Measurements from ENCODE around the gene EPS15.
"Not testable (repeated sequence)": the region's sequence is repeated elsewhere in the genome, so short reads cannot be mapped to it uniquely, and the experiment has no call there.

The EPS15 gene

DNA sequence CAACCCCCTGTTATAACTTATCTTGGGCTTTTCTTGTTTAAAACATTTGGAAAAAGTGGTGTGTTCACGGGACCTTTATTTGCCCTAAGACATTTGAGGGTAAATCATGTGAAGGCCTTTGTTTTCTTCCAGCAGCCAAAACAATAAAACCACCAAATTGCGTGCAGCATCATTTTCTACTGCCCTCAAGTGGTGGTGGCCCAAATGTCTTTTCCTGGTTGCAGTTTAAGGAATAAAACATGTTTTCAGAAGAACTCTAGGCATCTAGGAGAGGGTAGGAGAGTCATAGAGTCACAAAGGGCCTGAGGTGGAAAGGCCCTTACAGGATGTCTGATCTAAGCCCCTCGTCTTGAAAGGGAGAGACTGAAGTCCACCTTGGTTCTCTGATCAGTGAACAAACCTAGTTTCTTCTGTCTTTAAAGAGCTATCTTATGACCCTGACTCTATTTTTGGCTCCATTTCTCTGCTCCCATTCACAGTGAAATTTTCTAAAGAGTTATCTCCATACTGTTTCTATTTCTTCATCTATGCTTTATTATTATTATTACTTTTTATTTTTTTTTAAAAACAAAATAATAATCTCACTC, 16.0 kb upstream of the EPS15 start:
- no peaks in the 10 kb centered on the region for H3K9me3 Mint-ChIP-seq
- peaks cover 4% of the 10 kb centered on the region for H3K4me1 Mint-ChIP-seq
- no peaks in the 10 kb centered on the region for H3K36me3 Mint-ChIP-seq (ENCODE audit: insufficient read depth)
- no peaks in the 10 kb centered on the region for H3K27me3 Mint-ChIP-seq
- ATAC-seq (replicated peaks; ENCODE audit: extremely low read depth, poor library complexity, severe bottlenecking) (peak; percentile 43), DNase-seq (ENCODE audit: low spot score in 2 of 2) (peak; percentile 21 to 43)
- peak overlapping the region; percentile 19 for H3K27ac Mint-ChIP-seq (ENCODE audit: low read depth)
- H3K4me3 Mint-ChIP-seq: no peak overlapping the region

DNA sequence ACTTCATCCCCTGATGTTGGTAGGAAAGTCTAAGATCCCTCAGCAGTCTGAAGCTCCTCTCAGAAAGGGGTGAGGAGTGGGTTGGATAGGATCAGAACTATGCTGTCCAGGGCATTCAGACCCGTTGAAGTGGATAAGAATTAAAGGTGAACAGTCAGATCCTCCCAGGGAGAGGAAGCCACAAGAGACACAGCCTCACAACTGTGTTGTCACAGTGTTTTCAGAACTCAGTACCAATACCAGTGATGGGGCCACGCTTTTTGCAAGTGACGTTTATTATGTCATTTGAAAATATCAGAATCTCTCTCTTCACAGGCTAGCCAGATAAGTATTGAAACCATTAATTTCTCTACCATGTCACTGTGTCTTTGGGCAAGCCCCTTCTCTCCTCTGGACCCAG, 15.4 kb upstream of the EPS15 start:
- no peaks in the 10 kb centered on the region for H3K27me3 Mint-ChIP-seq
- ATAC-seq (replicated peaks; ENCODE audit: extremely low read depth, poor library complexity, severe bottlenecking) (no peak), DNase-seq (ENCODE audit: low spot score in 2 of 2) (no peak)
- no peak overlapping the region for H3K4me3 Mint-ChIP-seq
- H3K9me3 Mint-ChIP-seq: no peaks in the 10 kb centered on the region
- H3K27ac Mint-ChIP-seq (ENCODE audit: low read depth): peak overlapping the region; percentile 19
- H3K36me3 Mint-ChIP-seq (ENCODE audit: insufficient read depth): no peaks in the 10 kb centered on the region
- peaks cover 4% of the 10 kb centered on the region for H3K4me1 Mint-ChIP-seq

DNA sequence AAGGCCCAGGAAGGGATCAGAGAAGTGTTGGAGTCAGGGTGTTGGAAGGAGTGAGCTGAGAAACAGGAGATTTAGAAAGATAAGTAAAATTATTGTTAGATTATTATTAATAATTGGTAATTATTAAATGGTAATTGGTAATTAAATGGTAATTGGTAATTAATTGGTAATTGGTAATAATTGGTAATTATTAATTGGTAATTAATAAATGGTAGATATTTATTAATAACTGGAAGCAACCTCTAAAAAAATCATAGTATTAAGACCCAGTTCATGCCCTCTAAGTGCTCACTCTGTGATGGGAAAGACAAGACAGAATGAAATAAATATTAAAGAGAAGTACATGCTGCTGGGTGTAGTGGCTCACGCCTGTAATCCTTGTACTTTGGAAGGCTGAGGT, 13.8 kb upstream of the EPS15 start:
- no peak for DNase-seq (ENCODE audit: low spot score in 2 of 2)
- Mint-ChIP-seq H3K4me1 (peaks cover 4% of the 10 kb centered on the region), H3K27ac (ENCODE audit: low read depth) (no peak overlapping the region), H3K36me3 (ENCODE audit: insufficient read depth) (no peaks in the 10 kb centered on the region), H3K4me3 (no peak overlapping the region), H3K9me3 (no peaks in the 10 kb centered on the region), H3K27me3 (no peaks in the 10 kb centered on the region)
- no peak for ATAC-seq (replicated peaks; ENCODE audit: extremely low read depth, poor library complexity, severe bottlenecking)

DNA sequence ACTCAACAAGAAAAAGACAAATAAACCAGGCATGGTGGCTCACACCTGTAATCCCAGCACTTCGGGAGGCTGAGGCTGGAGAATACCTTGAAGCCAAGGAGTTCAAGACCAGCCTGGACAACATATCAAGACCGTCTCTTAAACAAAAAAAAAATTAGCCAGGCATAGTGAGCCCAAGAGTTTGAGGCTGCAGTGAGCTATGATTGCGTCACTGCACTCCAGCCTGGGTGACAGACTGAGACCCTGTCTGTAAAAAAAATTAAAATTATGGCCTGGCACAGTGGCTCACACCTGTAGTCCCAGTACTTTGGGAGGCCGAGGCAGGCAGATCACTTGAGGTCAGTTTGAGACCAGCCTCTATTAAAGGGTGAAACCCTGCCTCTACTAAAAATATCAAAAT, 11.4 kb upstream of the EPS15 start:
- H3K9me3 Mint-ChIP-seq; DNase-seq (ENCODE audit: low spot score in 2 of 2); H3K27me3 Mint-ChIP-seq; H3K36me3 Mint-ChIP-seq (ENCODE audit: insufficient read depth); H3K27ac Mint-ChIP-seq (ENCODE audit: low read depth); ATAC-seq (replicated peaks; ENCODE audit: extremely low read depth, poor library complexity, severe bottlenecking); H3K4me1 Mint-ChIP-seq; H3K4me3 Mint-ChIP-seq: not testable (repeated sequence)

DNA sequence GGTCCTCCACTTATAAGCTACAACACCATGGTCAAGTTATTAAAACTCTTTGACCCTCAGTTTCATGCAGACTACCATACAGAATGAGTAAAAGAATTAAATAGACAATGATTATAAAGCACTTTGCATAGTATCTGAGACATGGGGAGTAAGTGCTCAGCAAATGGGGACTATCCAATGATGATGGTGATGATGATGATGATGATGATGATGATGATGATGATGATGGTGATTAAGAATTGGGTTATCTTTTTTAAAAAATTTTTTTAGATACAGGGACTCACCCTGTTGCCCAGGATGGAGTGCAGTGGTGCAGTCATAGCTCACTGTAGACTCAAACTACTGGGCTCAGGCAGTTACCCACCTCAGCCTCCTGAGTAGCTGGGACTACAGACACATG, 8.1 kb upstream of the EPS15 start:
- no peaks in the 10 kb centered on the region for H3K27me3 Mint-ChIP-seq
- DNase-seq (ENCODE audit: low spot score in 2 of 2) (no peak), ATAC-seq (replicated peaks; ENCODE audit: extremely low read depth, poor library complexity, severe bottlenecking) (no peak)
- H3K36me3 Mint-ChIP-seq (ENCODE audit: insufficient read depth): no peaks in the 10 kb centered on the region
- no peaks in the 10 kb centered on the region for H3K9me3 Mint-ChIP-seq
- H3K4me3 Mint-ChIP-seq: no peak overlapping the region
- no peaks in the 10 kb centered on the region for H3K4me1 Mint-ChIP-seq
- H3K27ac Mint-ChIP-seq (ENCODE audit: low read depth): no peak overlapping the region

DNA sequence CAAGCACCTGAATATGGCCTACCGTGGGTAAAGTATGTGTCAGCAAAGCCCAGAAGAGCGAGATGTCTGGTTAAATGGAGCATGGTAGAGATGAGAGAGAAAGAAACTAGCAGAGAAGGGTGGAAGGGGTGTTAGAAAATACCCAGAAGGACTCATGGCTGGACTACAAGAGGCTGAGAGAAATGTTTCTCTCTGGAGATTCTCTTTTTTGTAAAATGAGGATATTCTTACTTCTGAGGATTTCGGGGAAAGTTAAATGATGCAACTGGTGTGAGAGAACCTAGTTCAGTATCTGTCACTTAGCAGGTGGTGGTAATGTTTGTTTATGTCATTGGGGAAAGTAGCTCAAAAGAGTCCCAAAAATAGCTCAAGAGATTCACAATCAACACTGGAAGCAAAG, 7.2 kb upstream of the EPS15 start:
- Mint-ChIP-seq H3K36me3 (ENCODE audit: insufficient read depth) (no peaks in the 10 kb centered on the region), H3K4me1 (peaks cover under 1% of the 10 kb centered on the region), H3K27me3 (no peaks in the 10 kb centered on the region), H3K27ac (ENCODE audit: low read depth) (no peak overlapping the region), H3K4me3 (no peak overlapping the region), H3K9me3 (no peaks in the 10 kb centered on the region)
- DNase-seq (ENCODE audit: low spot score in 2 of 2) (no peak), ATAC-seq (replicated peaks; ENCODE audit: extremely low read depth, poor library complexity, severe bottlenecking) (no peak)

DNA sequence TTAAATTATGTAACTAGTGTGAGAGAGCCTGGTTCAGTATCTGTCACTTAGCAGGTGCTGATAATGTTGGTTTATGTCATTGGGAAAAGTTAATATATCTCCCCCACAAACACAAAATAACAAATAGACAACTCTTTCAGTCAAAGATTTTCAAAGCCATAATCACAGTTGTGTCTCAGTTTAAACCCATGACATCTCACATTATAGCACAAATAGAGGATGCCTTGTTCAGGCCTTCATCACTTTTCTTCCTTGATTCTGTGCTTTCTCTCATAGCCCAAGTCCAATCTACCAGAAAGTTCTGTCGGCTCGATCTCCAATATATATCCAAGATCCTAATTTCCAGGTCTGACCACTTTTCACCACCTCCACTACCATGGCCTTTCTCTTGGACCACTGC, 6.2 kb upstream of the EPS15 start:
- peaks cover 1% of the 10 kb centered on the region for H3K36me3 Mint-ChIP-seq (ENCODE audit: insufficient read depth)
- no peaks in the 10 kb centered on the region for H3K27me3 Mint-ChIP-seq
- no peak for DNase-seq (ENCODE audit: low spot score in 2 of 2)
- no peak overlapping the region for H3K27ac Mint-ChIP-seq (ENCODE audit: low read depth)
- H3K4me3 Mint-ChIP-seq: no peak overlapping the region
- ATAC-seq (replicated peaks; ENCODE audit: extremely low read depth, poor library complexity, severe bottlenecking): no peak
- no peaks in the 10 kb centered on the region for H3K9me3 Mint-ChIP-seq
- peaks cover 10% of the 10 kb centered on the region for H3K4me1 Mint-ChIP-seq

DNA sequence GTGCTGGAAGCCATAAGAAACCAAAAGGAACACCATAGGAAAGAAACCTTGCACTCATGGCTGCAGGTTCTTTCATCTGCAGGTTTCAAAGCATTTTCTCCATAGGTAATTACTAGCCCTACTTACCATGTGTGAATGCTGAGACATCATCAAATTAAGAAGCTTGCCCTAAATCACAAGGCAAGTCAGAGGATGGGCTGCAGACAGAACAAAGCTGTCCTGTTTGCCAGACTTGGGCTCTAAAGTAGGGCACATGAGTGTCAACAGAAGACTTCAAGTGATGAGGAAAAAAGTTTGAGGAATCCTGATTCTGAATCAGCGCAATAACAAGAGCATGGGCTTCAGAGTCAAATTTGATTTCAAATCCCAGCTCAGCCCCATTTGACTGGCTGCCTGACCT, 5.8 kb upstream of the EPS15 start:
- Mint-ChIP-seq H3K27me3 (no peaks in the 10 kb centered on the region), H3K9me3 (no peaks in the 10 kb centered on the region), H3K27ac (ENCODE audit: low read depth) (no peak overlapping the region), H3K4me3 (no peak overlapping the region), H3K4me1 (peaks cover 15% of the 10 kb centered on the region), H3K36me3 (ENCODE audit: insufficient read depth) (peaks cover 5% of the 10 kb centered on the region)
- DNase-seq (ENCODE audit: low spot score in 2 of 2) (no peak), ATAC-seq (replicated peaks; ENCODE audit: extremely low read depth, poor library complexity, severe bottlenecking) (no peak)

DNA sequence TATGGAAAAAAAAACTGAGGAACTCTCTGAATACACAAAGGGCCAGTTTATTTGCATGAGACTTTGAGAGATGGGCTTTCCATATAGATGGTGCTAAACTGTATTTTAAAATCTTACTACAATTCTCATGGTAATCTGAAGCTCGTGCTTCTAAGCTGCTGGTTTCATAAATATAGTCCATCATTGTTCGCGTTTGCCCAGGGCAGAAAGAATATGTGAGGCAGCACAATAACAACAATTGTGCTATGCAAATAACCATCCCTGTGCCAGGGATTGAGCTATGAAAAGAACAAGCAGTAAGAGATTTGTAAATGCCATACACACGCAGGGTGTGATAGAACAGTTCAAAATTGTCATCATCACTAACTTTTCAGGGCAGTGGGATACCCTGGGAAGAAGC, 4.9 kb upstream of the EPS15 start:
- Mint-ChIP-seq H3K9me3 (no peaks in the 10 kb centered on the region), H3K27me3 (no peaks in the 10 kb centered on the region), H3K36me3 (ENCODE audit: insufficient read depth) (peaks cover 10% of the 10 kb centered on the region), H3K4me3 (no peak overlapping the region), H3K4me1 (peaks cover 20% of the 10 kb centered on the region), H3K27ac (ENCODE audit: low read depth) (no peak overlapping the region)
- ATAC-seq (replicated peaks; ENCODE audit: extremely low read depth, poor library complexity, severe bottlenecking) (no peak), DNase-seq (ENCODE audit: low spot score in 2 of 2) (no peak)

DNA sequence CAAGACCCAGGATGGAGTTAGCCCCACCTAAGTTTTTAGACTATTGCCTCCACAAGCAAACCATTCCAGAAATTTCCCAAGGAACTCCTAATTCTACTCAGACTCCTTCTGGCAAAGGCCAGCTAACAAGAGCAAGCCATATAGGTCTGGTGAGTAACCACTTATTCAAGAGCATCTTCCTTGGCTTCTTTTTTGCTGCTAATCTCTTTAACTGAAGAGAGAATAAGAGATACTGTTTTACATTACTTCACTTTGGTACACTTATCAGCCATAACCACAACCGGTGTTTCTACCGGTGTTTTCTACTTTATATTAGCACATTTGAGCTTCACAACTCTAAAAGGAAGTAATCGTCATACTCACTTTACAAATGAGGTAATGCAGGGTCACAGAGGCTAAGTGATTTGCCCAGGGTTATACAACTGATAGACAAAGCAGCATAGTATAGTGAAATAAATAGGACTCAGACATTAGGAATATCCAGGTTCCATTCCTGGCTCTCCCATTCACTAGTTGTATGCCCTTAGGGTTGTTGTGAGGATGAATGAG, 1.7 kb upstream of the EPS15 start:
- ATAC-seq (replicated peaks; ENCODE audit: extremely low read depth, poor library complexity, severe bottlenecking): peak; percentile 68
- Mint-ChIP-seq H3K27ac (ENCODE audit: low read depth) (peak overlapping the region; percentile 86), H3K4me1 (peaks cover 46% of the 10 kb centered on the region), H3K36me3 (ENCODE audit: insufficient read depth) (peaks cover 15% of the 10 kb centered on the region), H3K4me3 (peak overlapping the region; percentile 95), H3K9me3 (no peaks in the 10 kb centered on the region), H3K27me3 (no peaks in the 10 kb centered on the region)
- DNase-seq (ENCODE audit: low spot score in 2 of 2): peak in 1 of 2 donors; percentile 26

DNA sequence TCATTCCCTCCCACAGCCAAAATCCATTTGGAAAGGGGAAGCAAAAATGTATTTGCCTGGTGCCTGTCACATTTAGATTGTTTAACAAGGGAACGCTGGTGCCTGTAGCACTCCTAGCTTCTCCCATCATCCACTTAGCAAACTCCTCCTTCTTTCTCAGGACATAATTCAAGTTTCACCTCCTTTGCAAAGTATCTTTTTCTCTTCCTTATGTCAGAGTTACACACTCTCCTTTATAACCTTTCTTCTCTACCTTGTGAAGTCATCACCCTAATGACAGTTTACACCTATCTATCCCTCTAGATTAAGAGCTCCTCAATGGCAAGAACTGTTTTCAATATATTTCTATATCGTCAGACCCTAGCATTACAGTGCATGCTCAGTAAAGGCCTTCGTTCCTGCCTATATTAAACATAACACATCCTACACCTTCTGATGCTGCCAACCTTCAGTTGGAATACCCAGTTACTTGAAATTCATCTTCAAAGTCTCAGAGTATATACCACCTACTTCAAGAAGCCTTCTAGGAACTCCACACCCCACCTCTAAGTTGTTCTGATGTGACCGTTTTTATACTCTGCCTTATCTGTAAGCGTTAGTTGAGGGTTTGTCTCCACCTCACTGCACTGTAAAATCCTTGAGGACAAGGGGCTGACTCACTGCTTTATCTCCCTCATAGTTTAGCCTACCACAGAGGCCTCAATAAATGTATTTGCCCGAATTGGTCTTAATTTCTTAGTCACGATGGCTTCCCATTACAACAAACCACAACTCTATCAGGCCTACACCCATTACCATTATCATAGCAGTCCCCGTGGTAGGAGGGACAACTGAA, 1.0 kb upstream of the EPS15 start:
- peak overlapping the region; percentile 95 for H3K4me3 Mint-ChIP-seq
- DNase-seq (ENCODE audit: low spot score in 2 of 2) (no peak), ATAC-seq (replicated peaks; ENCODE audit: extremely low read depth, poor library complexity, severe bottlenecking) (no peak)
- no peaks in the 10 kb centered on the region for H3K9me3 Mint-ChIP-seq
- peaks cover 15% of the 10 kb centered on the region for H3K36me3 Mint-ChIP-seq (ENCODE audit: insufficient read depth)
- H3K4me1 Mint-ChIP-seq: peaks cover 52% of the 10 kb centered on the region
- H3K27ac Mint-ChIP-seq (ENCODE audit: low read depth): peak overlapping the region; percentile 86
- no peaks in the 10 kb centered on the region for H3K27me3 Mint-ChIP-seq

DNA sequence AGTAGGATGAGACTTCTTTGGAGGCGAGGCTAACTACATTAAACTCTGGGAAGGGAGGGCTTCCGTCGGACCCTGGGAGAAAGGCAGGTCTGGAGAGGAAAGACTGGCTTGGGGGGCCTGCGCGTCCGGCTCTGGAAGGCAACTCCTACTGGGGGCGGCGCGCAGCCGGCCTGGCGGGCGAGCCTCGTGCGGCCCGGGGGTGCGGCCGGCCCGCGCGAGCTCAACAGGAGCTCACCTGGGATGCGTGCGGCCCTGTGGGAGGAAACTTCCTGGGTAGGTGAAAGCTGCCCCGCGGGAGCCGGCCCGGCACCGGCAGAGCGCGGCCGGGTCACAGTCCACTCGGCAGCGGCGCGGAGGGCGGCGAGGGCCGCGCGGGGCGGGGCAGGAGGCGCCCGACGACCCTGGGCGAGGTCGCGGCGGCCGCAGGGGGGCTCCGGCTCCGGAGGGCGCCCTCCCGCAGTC, 449 bp downstream of the EPS15 start:
- ATAC-seq (replicated peaks; ENCODE audit: extremely low read depth, poor library complexity, severe bottlenecking) (peak; percentile 34), DNase-seq (ENCODE audit: low spot score in 2 of 2) (no peak)
- Mint-ChIP-seq H3K27me3 (no peaks in the 10 kb centered on the region), H3K4me1 (peaks cover 59% of the 10 kb centered on the region), H3K27ac (ENCODE audit: low read depth) (peak overlapping the region; percentile 98), H3K36me3 (ENCODE audit: insufficient read depth) (peaks cover 15% of the 10 kb centered on the region), H3K9me3 (no peaks in the 10 kb centered on the region), H3K4me3 (peak overlapping the region; percentile 95)

DNA sequence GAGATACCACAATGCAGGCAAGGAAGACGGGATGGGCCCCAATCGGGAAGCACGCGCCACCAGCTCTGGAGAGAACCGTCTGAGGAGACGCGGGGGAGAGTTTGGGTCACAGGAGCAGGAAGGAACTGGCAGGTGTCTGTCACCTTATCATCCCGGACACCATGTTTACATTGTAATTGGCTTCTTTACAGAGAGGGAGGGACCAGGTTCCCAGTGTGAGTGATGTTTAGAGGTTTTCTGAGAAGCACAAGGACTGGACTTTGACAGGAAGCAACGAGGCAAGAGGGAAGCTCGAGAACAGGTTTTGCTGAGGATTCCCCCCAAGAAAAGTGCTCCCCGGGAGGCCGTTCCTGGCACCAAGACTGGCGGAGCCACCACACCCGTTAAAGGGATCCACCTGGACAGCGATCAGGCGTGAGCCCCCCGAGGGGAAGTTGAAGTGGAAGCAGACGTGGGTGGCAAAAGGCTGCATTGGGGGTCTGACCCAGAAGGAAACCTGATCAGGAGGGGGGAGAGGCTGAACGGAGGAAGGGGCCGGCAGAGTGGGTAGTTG, 957 bp downstream of the EPS15 start:
- DNase-seq (ENCODE audit: low spot score in 2 of 2): peak; percentile 35 to 61
- peak; percentile 49 for ATAC-seq (replicated peaks; ENCODE audit: extremely low read depth, poor library complexity, severe bottlenecking)
- no peaks in the 10 kb centered on the region for H3K9me3 Mint-ChIP-seq
- no peaks in the 10 kb centered on the region for H3K27me3 Mint-ChIP-seq
- H3K4me1 Mint-ChIP-seq: peaks cover 60% of the 10 kb centered on the region
- H3K36me3 Mint-ChIP-seq (ENCODE audit: insufficient read depth): peaks cover 15% of the 10 kb centered on the region
- H3K27ac Mint-ChIP-seq (ENCODE audit: low read depth): peak overlapping the region; percentile 98
- H3K4me3 Mint-ChIP-seq: peak overlapping the region; percentile 95
